Adipose tissue (tissue), 3 donors: ENCODE measurements around the gene SELENON. TPM values are rescaled to one million over a fixed set of nuclear protein-coding genes. Genes with fewer than 3 reads are reported as not detected.

Experiments used
- H3K27ac ChIP-seq: one replicate; pipeline ENCODE4 v1.5.1; 2013; ENCODE audit warnings: low read depth, low read length
- WGBS, 3 donors: extraction: QIAGEN DNeasy Blood & Tissue Kit; methylation state at CpG; one replicate each; pipeline ENCODE4 v1.1.7; 2013; 5-methylcytosine and 5-hydroxymethylcytosine counted together
- polyA plus RNA-seq, 3 donors: library from polyadenylated mRNA; stranded (reverse); fragments of 200-250 nt; gene quantifications; one replicate each; pipeline ENCODE4 v1.2.3, GENCODE V29; 2013
- donor health status: healthy with polysubstance abuse.
- donor health status: Bipolar disorder and iron deficiency.
- donor health status: healthy.

Gene SELENON
- polyA plus RNA-seq, 3 donors: 24.6 to 69.7 (median 63.8) TPM

DNA sequence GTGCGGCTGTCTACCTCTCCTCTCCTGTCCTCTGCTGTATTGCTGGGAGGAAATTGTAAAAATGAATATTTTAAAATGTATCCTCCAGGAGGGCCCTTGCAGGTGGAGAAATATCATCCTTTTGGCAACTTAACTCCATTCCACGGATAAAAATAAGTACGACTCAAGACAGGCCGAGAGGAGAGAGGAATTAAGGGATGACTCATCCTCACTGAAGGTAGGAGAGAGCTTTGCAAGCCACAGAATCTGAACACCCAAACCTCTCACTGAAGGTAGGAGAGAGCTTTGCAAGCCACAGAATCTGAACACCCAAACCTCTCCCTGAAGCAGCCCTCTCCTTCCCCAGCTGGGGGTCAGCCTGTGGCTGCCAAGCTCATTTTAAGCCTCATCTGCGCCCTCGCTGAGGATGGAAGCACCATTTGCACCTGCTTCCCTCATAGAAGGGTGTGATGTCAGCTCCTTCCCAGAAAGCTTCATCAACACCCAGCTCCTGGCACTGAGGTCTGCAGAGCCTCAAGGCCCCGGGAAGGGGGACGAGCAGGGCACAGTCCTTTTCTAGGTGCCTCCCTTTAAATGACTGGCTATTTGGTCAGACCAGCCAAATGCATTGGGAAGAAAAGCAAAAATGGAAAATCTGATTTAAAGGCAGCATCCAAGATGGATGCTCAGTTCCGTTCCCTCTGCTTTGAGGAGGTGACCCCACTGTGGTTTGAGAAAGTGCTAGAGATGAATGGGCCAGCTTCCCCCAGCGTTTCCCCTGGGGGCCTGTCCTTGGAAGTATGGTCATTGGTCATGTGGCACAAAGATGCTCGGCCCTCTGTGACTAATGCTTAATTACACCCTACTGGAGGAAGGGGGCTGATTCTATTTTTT is 12.9 kb upstream of the SELENON start:
- no peak overlapping the region for H3K27ac ChIP-seq

DNA sequence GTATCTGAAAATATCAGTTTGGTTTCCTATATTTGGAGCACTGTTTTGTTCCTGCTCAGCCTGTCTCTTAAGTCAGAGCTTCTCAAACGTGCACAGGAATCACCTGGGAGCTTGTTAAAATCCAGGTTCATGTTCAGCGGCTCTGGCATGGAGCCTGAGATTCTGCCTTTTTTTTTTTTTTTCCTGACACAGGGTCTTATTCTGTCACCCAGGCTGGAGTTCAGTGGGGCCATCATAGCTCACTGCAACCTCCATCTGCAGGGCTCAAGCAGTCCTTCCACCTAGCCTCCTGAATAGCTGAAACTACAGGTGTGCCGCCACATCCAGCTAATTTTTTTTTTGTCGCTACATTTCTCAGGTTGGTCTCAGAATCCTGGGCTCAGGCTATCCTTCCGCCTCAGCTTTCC is 12.2 kb upstream of the SELENON start:
- WGBS, 3 donors: 85 to 90% (median 89%) methylated on average over 5 of the region's 5 CpGs

More for the DNA sequence above, 12.9 kb upstream of the SELENON start:
- WGBS, 3 donors: 66 to 86% (median 73%) methylated on average over 11 of the region's 11 CpGs

DNA sequence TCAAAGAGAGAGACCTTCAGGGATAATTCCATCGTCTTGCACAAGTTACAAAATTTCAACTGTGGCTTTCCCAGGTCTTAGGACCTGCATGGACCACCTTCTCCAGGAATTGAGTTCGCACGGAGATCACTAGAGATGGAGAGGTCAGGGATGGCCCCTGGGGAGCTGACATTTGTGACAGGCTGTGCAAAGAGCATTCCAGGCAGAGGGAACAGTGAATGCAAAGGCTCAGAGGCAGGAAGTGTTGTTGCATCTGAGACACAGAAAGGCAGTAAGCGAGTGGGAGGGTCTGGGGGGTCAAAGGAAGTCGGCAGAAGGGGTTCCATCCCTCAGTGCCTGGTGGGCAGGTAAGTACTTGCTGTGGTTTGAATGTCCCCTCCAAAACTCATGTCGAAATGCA is 9.5 kb upstream of the SELENON start:
- WGBS, 3 donors: 87 to 89% (median 89%) methylated on average over 6 of the region's 6 CpGs
- H3K27ac ChIP-seq: no peak overlapping the region

More for the DNA sequence above, 12.2 kb upstream of the SELENON start:
- no peak overlapping the region for H3K27ac ChIP-seq

GRCh38 chr1:25792115-25792514 is 7.9 kb upstream of the SELENON start:
- no peak overlapping the region for H3K27ac ChIP-seq
- 53 to 66% (median 63%) methylated on average over 4 of the region's 4 CpGs for WGBS, 3 donors

DNA sequence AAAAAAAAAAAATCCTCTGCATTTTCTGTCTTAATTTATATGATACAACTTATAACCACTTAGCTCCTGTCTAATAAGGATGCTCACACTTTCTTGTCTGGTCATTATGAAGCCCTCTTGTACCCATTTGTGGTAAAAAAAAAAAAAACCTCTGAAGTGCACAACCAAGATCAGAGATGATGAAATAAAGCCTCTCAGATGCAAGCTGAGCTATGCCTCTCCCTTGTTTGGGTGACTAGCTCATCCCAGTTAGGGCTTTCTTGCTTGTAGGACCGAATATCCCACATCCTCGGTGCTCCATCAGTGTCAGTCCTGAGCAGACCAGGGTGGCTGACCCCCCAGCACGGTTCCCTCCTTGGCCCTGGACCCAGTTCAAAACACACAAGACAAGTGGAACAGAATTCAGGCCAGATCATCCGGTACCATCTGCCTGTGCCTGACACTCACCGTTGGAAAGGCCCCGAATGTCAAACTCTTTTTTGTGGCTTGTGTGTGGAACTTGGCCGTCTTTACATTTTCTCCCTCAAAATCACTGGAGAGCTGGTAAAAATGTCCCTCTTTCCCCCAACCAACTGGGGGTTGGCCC is 6.3 kb upstream of the SELENON start:
- 64 to 79% (median 70%) methylated on average over 7 of the region's 7 CpGs for WGBS, 3 donors
- no peak overlapping the region for H3K27ac ChIP-seq

DNA sequence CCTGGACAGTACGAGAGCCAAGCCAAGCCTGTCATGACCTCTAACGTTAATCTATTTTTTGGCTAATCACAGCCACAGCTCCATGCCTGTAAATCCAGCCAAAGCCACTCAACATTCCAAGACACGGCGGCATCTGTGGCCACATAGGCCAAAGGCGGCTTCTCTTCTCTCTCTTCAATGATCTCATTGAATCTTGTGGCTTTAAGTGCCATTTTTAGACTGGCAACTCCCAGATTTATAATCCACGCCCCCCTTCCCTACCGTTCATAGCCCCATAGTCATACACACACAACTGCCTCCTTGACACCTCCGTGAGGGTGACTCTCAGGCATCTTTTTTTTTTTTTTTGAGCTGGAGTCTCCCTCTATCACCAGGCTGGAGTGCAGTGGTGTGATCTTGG is 5.7 kb upstream of the SELENON start:
- 55 to 69% (median 67%) methylated on average over 8 of the region's 8 CpGs for WGBS, 3 donors
- no peak overlapping the region for H3K27ac ChIP-seq

DNA sequence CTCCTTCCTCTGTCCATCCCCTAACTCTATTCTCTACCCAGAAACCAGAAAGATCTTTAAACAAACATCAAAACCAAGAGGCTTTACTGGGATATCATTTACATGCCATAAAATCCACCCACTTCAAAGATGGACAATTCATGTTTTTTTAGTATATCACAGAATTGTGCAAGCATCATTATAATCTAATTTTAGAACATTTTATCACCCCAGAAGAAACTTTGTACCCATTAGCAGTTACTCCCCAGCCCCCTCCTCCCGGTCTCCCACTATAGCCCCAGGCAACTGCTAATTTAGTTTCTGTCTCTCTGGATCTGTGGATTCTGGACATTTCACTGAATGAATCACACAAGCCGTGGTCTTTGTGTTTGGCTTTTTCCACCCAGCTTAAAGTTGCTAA is 4.8 kb upstream of the SELENON start:
- no peak overlapping the region for H3K27ac ChIP-seq
- WGBS, 3 donors: 86 to 89% (median 88%) methylated on average over 2 of the region's 2 CpGs

DNA sequence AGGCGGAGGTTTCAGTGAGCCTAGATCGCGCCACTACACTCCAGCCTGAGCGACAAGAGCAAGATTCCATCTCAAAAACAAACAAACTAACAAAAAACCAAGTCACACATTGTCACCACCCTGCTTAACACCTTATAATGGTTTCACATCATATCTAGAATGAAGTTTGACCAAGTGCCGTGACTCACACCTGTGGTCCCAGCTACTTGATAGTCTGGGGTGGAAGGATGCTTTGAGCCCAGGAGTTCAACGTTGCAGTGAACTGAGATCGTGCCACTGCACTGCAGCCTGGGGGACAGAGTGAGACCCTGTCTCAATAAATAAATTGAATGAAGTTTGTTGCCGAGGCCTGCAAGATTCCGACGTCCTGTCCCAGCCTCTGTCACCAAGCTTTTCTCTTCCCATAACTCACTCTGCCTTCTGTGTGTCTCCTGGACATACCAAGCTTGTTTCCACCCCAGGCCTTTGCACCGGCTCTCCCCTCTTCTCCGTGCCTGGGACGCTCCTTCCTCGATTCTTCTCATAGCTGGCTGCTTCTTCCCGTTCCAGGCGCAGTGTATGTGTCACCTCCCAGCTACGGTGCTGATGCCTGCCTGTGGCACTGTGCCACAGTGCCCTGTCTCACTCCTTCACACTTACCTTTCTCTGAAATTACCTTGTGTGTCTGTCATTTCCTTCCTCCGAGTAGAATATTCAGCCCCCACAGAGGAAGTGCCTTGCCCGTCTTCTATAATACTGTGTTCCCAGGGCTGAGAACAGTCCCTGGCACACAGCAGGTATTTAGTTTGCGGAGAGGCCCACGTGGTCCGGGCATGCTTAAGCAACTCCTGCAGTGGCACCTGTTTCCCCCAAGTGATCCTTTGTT is 3.8 kb upstream of the SELENON start:
- H3K27ac ChIP-seq: no peak overlapping the region
- WGBS, 3 donors: 61 to 75% (median 71%) methylated on average over 22 of the region's 22 CpGs

DNA sequence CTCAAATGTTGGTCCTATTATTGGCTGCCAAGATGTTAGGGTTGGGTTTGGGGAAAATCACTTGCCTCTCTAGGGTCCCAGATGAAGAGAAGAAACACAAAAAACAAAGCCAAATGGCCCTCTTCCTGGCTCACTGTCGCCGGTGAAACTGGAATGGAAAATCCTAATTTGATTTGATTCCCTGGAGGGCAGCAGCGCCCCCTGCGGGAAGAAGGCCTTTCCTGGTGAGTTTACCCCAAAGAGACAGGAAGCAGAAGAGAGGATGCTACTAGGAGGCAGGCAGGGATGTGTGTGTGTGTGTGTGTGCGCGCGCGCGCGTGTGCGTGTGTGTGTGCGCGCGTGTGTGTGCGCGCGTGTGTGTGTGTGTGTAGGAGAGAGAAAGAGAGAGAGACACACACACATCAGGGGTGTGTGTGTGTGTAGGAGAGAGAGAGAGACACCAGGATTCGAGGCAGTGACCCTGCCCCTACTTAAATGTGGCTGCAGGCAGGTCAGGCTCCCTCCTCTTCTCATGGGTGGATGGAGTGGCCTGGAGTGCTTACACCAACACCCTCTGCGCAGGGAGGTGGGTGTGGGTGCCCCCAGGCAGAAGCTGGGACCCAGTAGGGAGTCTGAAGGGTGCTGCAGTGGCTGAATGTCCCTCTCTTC is 3.1 kb upstream of the SELENON start:
- WGBS, 3 donors: 7 to 13% (median 11%) methylated on average over 6 to 19 of the region's 19 CpGs
- no peak overlapping the region for H3K27ac ChIP-seq

- 55 to 86% (median 86%) methylated on average over 8 of the region's 8 CpGs for WGBS, 3 donors
- H3K27ac ChIP-seq: no peak overlapping the region
Observed at GRCh38 chr1:25797939-25798338, 2.1 kb upstream of the SELENON start.

DNA sequence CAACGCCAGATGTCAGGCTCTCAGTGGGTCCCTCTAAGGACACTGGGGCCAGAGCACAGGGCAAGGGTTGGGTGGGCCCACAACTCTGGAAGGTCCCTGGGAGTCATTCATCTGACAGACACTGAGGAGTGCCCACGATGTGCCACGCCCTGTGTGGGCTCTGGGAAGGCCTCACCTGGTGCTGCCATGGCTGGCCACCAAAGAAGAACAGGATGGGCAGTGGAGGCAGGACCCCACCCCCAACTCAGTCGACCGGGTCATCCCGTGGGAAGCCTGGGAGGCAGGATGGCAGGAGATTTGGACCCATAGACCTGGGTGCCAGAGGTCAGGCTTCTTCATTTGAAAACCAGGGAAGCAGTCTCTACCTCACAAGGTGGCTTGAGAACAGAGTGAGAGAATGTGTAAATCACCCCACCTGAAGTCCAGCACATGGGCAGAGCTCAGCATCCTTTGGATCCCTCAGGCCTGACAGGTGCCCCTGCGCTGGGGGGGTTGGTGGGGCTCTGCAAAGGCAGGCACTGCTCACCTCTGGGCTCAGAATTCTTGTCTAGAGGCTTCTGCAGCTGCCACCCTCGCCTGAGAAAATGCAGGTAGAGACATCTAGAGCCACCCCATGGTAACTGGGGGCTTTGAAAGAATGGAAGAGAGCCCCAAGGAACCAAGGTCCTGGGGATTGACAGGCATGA is 1.2 kb upstream of the SELENON start:
- no peak overlapping the region for H3K27ac ChIP-seq
- 77 to 83% (median 81%) methylated on average over 8 of the region's 8 CpGs for WGBS, 3 donors

DNA sequence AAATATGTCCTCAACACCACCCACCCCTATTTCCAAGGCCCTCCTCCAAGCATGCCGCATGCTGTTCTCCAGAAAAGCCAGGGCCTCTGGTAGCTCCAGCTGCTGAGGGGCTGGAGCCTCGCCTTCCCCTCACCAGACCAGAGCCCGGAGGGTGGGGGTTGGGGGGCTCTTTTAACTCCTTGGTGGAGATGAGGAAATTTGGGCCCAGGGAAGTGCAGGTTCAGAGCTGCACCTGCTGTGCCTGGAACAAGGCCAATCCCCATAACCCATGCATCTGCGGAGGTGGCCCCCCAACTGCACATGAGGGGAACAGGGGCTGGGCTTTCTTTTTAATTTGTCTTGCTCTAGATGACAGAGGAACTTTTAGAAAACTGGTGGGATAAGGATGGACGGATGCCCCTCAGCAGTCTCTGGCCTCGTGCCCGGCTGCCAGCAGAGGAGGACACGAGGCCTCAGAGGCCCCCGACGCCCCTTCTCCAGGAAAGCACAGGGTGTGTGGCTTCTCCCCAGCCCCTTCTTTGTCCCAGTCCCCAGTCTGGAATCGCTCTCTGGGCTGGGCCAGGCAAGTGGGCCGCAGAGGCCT is 550 bp upstream of the SELENON start:
- peak overlapping the region; percentile 60 for H3K27ac ChIP-seq
- 27 to 39% (median 27%) methylated on average over 12 of the region's 12 CpGs for WGBS, 3 donors

DNA sequence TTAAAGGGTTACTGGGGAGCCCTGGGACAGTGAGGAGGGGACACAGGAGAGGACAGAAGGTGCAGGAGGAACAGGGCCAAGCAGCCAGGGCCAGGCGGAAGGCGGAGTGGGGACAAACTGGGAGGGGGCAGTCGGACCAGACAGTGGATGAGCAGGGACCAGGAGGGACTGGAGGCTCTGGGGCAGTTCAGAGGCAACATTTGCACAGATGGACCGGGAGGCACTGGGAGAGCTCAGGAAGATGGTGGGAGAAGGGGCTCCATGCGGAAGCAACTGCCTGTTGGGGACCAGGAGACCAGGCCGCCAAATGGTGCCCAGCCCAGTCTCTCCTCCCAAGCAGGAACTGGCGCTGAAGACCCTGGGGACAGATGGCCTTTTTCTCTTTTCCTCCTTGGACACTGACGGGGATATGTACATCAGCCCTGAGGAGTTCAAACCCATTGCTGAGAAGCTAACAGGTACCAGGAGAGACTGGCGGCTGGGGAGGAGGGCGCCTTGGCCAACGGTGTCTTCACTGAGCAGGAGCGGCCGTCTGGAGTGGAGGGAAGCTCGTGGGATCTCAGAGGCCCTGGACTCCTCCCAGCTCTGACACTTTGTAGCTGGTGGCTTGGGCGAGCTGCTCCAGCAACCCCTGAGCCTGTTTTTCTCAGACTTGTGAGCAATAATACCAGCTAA is 847 bp downstream of the SELENON start:
- 54 to 56% (median 54%) methylated on average over 14 to 15 of the region's 15 CpGs for WGBS, 3 donors
- peak overlapping the region; percentile 26 for H3K27ac ChIP-seq

DNA sequence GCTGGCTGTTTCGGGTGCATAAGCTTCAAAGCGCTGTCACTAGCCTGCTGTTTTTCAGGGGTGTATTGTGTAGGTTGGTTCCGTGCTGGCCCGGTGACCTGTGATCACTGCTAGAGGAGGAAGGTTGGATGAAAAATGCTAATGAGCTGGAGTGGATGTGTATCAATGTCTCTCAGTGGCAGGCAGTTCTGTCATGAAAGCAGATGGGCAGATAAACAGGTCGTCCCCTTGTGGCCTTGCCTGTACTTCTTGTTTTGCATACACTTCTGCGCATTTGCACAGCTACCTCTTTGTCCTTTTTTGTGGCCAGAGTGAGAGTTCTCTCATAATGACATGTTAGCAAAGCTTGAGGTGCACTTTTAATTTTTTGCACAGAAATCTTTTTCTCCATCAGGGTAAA is 2.9 kb downstream of the SELENON start:
- H3K27ac ChIP-seq: no peak overlapping the region
- 60 to 82% (median 63%) methylated on average over 6 of the region's 6 CpGs for WGBS, 3 donors

GRCh38 chr1:25803368-25803767 is 3.4 kb downstream of the SELENON start:
- WGBS, 3 donors: 95 to 100% (median 100%) methylated on average over 1 of the region's 1 CpG
- H3K27ac ChIP-seq: no peak overlapping the region

DNA sequence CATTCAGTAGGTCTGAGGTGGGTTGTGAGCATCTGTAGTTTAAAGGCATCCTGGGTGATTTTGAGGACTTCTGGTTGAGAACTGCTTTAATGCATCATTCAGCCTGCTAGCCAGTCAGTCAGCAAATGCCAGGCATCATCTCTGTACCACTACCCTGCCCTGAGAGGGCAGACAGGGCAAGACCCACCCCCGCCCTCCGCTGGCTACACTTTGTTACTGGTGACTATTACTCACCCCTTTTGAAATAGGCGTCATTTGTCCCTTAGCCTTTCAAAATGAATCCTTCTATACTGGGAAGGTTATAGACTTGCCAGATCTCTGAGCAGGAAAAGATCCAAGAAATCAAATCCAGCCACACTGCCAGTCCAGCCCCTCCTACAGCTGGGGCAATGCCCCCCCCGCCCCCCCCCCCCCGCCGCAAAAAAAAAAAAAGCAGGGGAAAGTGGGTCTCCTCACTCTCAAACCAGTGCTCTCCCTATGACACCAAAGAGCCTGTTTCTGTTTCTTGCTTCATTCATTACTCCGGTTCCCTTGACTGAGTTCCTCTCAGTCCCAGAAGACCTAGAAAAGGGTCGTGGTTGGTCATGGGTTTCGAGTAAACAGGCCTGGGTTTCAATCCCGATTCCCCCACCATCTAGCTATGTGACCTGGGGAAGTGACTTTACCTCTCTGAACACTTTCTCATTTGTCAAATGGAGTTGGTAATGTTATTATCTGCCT is 4.4 kb downstream of the SELENON start:
- H3K27ac ChIP-seq: no peak overlapping the region
- 67 to 83% (median 69%) methylated on average over 10 of the region's 10 CpGs for WGBS, 3 donors
